Lower leg skin (tissue), 3 donors: ENCODE results near the gene GTPBP2.

Experiments used
- CTCF ChIP-seq, 3 donors: fragments of 450-650 bp; IDR thresholded peaks; one replicate each; pipeline ENCODE4 v1.5.1; 2016; ENCODE audit warnings: antibody characterized with exemption in 3 of 3, mild to moderate bottlenecking in 3 of 3, moderate library complexity in 2 of 3
- POLR2A ChIP-seq, 2 donors: fragments of 450-650 bp; IDR thresholded peaks; one replicate each; pipeline ENCODE4 v1.6.1; 2016 to 2017; ENCODE audit warnings: antibody characterized with exemption in 2 of 2, mild to moderate bottlenecking in 1 of 2, moderate library complexity in 1 of 2

DNA sequence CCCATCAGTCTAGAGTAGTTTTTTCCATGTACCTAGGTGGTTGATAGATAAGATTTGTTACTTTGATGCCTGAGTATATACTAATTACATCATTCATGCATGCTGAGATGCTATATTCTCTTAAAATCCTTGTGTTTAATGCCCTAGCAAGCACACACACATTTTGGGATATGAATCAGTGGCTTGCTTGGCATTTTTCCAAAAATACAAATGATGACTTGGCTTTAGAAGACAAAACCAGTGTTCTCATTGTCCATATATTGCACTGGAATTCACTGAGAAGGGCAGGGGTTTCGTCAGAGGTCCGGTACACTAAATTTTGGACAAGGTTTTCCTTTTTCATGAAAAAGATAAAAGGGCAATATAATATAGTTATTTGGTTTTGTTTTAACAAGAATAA, 24.9 kb downstream of the GTPBP2 start:
- TF ChIP-seq POLR2A (IDR thresholded peaks at IDR 0.05): no peak
- no peak for TF ChIP-seq CTCF (IDR thresholded peaks at IDR 0.05)
